KMS-11 (cell line): Measurements from ENCODE around the gene TMEM132C.

Experiments used
- H2AFZ ChIP-seq: fragments of 200-600 bp; sonication (generic); 2 replicates; pipeline ENCODE4 v1.6.1; 2016; ENCODE audit warnings: antibody characterized with exemption, mixed run types, low read depth
- H3K27ac ChIP-seq: fragments of 200-600 bp; sonication (generic); 2 replicates; pipeline ENCODE4 v1.6.1; 2016; ENCODE audit warnings: mild to moderate bottlenecking, mixed run types
- H3K27me3 ChIP-seq: fragments of 200-600 bp; sonication (generic); 2 replicates; pipeline ENCODE4 v1.6.1; 2017; ENCODE audit warnings: mild to moderate bottlenecking, low read depth, mixed run types, moderate library complexity; ENCODE audit not compliant: insufficient read depth
- H3K36me3 ChIP-seq: fragments of 200-600 bp; sonication (generic); 2 replicates; pipeline ENCODE4 v1.6.1; 2017; ENCODE audit warnings: mild to moderate bottlenecking, mixed run types; ENCODE audit not compliant: insufficient read depth
- H3K4me1 ChIP-seq: fragments of 200-600 bp; sonication (generic); 2 replicates; pipeline ENCODE4 v1.6.1; 2016; ENCODE audit warnings: mild to moderate bottlenecking, low read depth, mixed run types; ENCODE audit not compliant: poor library complexity, severe bottlenecking
- H3K4me2 ChIP-seq: fragments of 200-600 bp; sonication (generic); 2 replicates; pipeline ENCODE4 v1.7.0; 2016; ENCODE audit warnings: mild to moderate bottlenecking, mixed run types
- H3K4me3 ChIP-seq: fragments of 200-600 bp; sonication (generic); IDR thresholded peaks from 2 replicates; pipeline ENCODE4 v1.6.1; 2017; ENCODE audit warnings: low read depth, low read length, mixed read lengths; ENCODE audit not compliant: insufficient read depth
- H3K79me2 ChIP-seq: fragments of 200-600 bp; sonication (generic); 2 replicates; pipeline ENCODE4 v1.6.1; 2016; ENCODE audit warnings: low read depth, mixed run types; ENCODE audit not compliant: insufficient read depth
- H3K9ac ChIP-seq: fragments of 200-600 bp; sonication (generic); 2 replicates; pipeline ENCODE4 v1.6.1; 2016; ENCODE audit warnings: mild to moderate bottlenecking, mixed run types
- H4K20me1 ChIP-seq: fragments of 200-600 bp; sonication (generic); 2 replicates; pipeline ENCODE4 v1.6.1; 2016; ENCODE audit warnings: mild to moderate bottlenecking, mixed run types; ENCODE audit not compliant: insufficient read depth
- CTCF ChIP-seq: fragments of 200-600 bp; sonication (generic); conservative IDR thresholded peaks from 2 replicates; pipeline ENCODE4 v1.6.1; 2017; ENCODE audit warnings: low read depth, mild to moderate bottlenecking, antibody characterized with exemption, low read length, moderate library complexity, mixed read lengths

Gene TMEM132C

DNA sequence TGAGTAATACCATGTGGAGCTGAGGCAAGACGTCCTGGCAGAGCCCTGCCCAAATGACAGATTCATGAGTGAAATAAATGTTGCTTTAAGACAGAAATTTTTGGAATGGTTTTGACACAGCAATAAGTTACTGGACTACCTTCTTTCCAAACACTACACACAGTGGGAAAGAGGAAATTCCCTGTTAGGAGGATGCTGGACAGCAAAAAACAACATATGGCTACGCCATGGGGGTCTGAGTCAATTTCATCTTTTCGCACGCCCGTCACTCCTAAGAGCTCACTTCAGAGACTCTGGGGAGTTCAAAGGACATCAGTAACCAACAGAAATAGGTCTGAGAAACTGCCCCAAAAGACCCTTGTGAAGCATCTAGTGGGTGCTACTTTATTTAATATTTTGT is 55.4 kb downstream of the TMEM132C start:
- Histone ChIP-seq H3K36me3 (no peaks in the 10 kb centered on the region), H3K4me2 (no peak overlapping the region), H3K4me3 (no peak overlapping the region), H3K27me3 (no peaks in the 10 kb centered on the region), H3K27ac (no peak overlapping the region), H3K9ac (no peak overlapping the region), H3K79me2 (no peaks in the 10 kb centered on the region), H3K4me1 (no peaks in the 10 kb centered on the region), H2AFZ (no peak overlapping the region), H4K20me1 (no peaks in the 10 kb centered on the region)
- no peak for TF ChIP-seq CTCF

DNA sequence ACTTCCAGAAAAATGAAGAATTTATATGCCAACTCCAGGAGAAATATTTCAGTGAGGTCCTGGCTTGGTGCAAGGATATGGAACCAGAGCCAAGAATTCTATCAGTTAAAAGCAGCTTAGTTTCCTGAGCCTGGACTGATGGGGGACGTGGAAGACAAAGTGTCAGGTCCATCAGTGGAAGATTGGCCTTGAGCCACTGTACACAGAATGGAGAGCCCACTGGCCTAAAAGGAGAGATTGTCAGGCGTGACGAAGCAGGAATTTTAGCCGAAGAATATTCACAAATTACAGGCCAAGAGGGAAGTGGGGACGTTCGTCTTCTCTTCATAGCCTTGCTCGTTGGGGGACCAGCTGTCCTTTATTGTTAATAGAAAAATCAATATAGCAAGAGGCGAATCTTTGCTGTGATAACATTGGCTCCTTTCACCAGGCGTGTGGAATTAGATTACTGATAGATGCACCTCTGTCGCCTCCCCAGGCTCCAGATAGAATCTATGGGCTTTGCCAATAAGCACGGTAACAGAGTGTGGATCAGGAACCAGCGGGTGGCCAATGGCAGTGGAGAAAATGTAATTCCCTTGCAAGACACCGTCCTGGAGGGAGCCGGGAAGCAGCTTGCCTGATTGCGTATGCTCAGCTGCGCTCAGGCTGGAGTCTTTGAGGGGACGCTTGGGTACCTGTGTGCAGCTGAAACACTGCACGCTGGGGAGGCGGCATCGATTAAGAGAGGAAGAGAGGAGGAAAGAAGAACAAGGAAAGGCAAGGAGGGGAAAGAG is 56.4 kb downstream of the TMEM132C start:
- Histone ChIP-seq H3K27ac (no peak overlapping the region), H3K27me3 (no peaks in the 10 kb centered on the region), H3K79me2 (no peaks in the 10 kb centered on the region), H3K4me2 (no peak overlapping the region), H3K4me1 (no peaks in the 10 kb centered on the region), H4K20me1 (no peaks in the 10 kb centered on the region), H3K4me3 (no peak overlapping the region), H2AFZ (no peak overlapping the region), H3K36me3 (no peaks in the 10 kb centered on the region), H3K9ac (no peak overlapping the region)
- no peak for TF ChIP-seq CTCF

DNA sequence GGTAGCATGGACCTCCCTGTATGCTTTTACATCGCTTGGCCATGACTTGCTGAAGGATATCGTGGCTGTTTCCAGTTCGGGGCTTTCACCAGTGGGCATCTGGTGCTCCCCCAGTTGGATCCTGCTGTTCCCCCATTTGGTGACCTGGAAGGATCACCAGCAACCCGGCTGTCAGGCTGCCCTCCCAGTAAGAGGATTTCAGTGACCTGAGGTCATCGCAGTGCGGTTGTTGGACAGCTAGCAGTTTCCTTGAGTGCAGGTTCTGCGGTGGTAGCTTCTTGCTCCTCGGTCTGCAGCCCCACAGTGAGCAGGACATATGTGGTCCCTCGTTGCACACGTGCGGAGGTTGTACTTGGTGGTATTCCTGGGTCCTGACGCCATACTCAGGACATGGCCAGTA is 58.7 kb downstream of the TMEM132C start:
- Histone ChIP-seq H3K36me3 (no peaks in the 10 kb centered on the region), H3K27me3 (no peaks in the 10 kb centered on the region), H3K4me2 (no peak overlapping the region), H3K9ac (no peak overlapping the region), H3K27ac (no peak overlapping the region), H3K4me3 (no peak overlapping the region), H3K4me1 (no peaks in the 10 kb centered on the region), H4K20me1 (no peaks in the 10 kb centered on the region), H2AFZ (no peak overlapping the region), H3K79me2 (no peaks in the 10 kb centered on the region)
- TF ChIP-seq CTCF = no peak

DNA sequence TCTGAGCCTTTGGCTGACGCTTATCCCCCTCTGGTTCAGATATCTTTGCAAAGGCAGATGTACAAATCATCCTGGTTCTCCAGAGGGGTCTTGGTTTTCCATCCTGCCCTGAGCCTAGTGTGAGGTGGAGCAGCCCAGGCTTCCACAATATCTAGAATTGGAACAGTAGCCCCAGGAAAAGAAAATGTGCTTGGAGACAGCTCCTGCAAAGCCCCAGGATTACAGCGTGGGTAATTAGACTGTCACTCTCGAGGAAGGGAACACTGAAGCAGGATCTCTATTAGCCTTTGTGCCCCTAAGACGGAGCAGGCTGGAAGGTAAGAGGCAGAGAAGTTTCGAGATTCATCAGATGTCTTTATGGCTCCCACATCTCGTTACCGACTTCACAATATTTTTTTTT is 59.4 kb downstream of the TMEM132C start:
- Histone ChIP-seq H3K27me3 (no peaks in the 10 kb centered on the region), H2AFZ (no peak overlapping the region), H3K36me3 (no peaks in the 10 kb centered on the region), H3K4me3 (no peak overlapping the region), H3K27ac (no peak overlapping the region), H3K9ac (no peak overlapping the region), H3K79me2 (no peaks in the 10 kb centered on the region), H3K4me1 (no peaks in the 10 kb centered on the region), H3K4me2 (no peak overlapping the region), H4K20me1 (no peaks in the 10 kb centered on the region)
- TF ChIP-seq CTCF = no peak
